HG03064 (cell line): Measurements from ENCODE around the gene TTLL11.
A peak's percentile ranks its signal among the peaks of the same experiment; 100 is the strongest.

Source experiments
- ATAC-seq: cut with Tn5 transposase; IDR thresholded peaks from one replicate; pipeline ENCODE4 v1.9.1; 2021; ENCODE audit warnings: low read depth; ENCODE audit not compliant: unreplicated experiment

Gene TTLL11

GRCh38 chr9:122092611-122093506, at the start of gene TTLL11:
TSS of gene TTLL11 (minus strand) at chr9:122093308. CDS start at chr9:122093148, 160 bp downstream.
- ATAC-seq: peak; percentile 77

GRCh38 chr9:122141671-122142070, 48.6 kb upstream of the TTLL11 start:
- ATAC-seq: no peak

GRCh38 chr9:122140368-122141193, 47.5 kb upstream of the TTLL11 start:
- no peak for ATAC-seq

GRCh38 chr9:122138560-122139268, 45.6 kb upstream of the TTLL11 start:
- ATAC-seq: no peak

GRCh38 chr9:122135529-122135859, 42.4 kb upstream of the TTLL11 start:
- no peak for ATAC-seq

- no peak for ATAC-seq
Measured at GRCh38 chr9:122134822-122135528, 41.9 kb upstream of the TTLL11 start.

GRCh38 chr9:122133984-122134535, 41.0 kb upstream of the TTLL11 start:
- no peak for ATAC-seq

GRCh38 chr9:122133263-122133983, 40.3 kb upstream of the TTLL11 start:
- ATAC-seq: no peak

- no peak for ATAC-seq
Measured at GRCh38 chr9:122132539-122132938, 39.4 kb upstream of the TTLL11 start.

- no peak for ATAC-seq
Measured at GRCh38 chr9:122131401-122132001, 38.4 kb upstream of the TTLL11 start.

GRCh38 chr9:122130837-122131236, 37.7 kb upstream of the TTLL11 start:
- ATAC-seq: no peak

GRCh38 chr9:122129969-122130368, 36.9 kb upstream of the TTLL11 start:
- no peak for ATAC-seq

GRCh38 chr9:122128969-122129343, 35.8 kb upstream of the TTLL11 start:
- ATAC-seq: no peak

- ATAC-seq: no peak
Measured at GRCh38 chr9:122128007-122128968, 35.2 kb upstream of the TTLL11 start.

GRCh38 chr9:122127396-122127798, 34.3 kb upstream of the TTLL11 start:
- no peak for ATAC-seq

GRCh38 chr9:122126331-122127261, 33.5 kb upstream of the TTLL11 start:
- no peak for ATAC-seq
